GM19372 (cell line): ENCODE data around the gene PCYT1A.
"Not testable (repeated sequence)": the region's sequence is repeated elsewhere in the genome, so short reads cannot be mapped to it uniquely, and the experiment has no call there.

ENCODE experiments used
- ATAC-seq: cut with Tn5 transposase; IDR thresholded peaks from one replicate; pipeline ENCODE4 v1.9.1; 2021; ENCODE audit warnings: mild to moderate bottlenecking, low read depth, moderate library complexity; ENCODE audit not compliant: unreplicated experiment

Gene PCYT1A

GRCh38 chr3:196197524-196197923 lies 90.0 kb downstream of the PCYT1A start:
- ATAC-seq = no peak

GRCh38 chr3:196195664-196196265 lies 91.8 kb downstream of the PCYT1A start:
- ATAC-seq = no peak

- no peak for ATAC-seq
Measured at GRCh38 chr3:196194542-196194915, 93.0 kb downstream of the PCYT1A start.

- no peak for ATAC-seq
Measured at GRCh38 chr3:196193736-196194541, 93.6 kb downstream of the PCYT1A start.

GRCh38 chr3:196193133-196193735 lies 94.3 kb downstream of the PCYT1A start:
- ATAC-seq = no peak

GRCh38 chr3:196192524-196193051 lies 94.9 kb downstream of the PCYT1A start:
- ATAC-seq = no peak

- ATAC-seq = no peak
Measured at GRCh38 chr3:196192036-196192523, 95.4 kb downstream of the PCYT1A start.

GRCh38 chr3:196189566-196190347 lies 97.8 kb downstream of the PCYT1A start:
- ATAC-seq = no peak

GRCh38 chr3:196186651-196187573 lies 100.6 kb downstream of the PCYT1A start:
- peak; percentile 53 for ATAC-seq

- ATAC-seq = no peak
Measured at GRCh38 chr3:196184881-196185280, 102.6 kb downstream of the PCYT1A start.

- ATAC-seq = not testable (repeated sequence)
Measured at GRCh38 chr3:196184169-196184432, 103.4 kb downstream of the PCYT1A start.

GRCh38 chr3:196181127-196181546 lies 106.4 kb downstream of the PCYT1A start:
- no peak for ATAC-seq

GRCh38 chr3:196180346-196180745 lies 107.2 kb downstream of the PCYT1A start:
- ATAC-seq = no peak
